Muscle of arm (tissue), 12 donors: ENCODE measurements around the gene LDLRAD3. TPM values are rescaled to one million over a fixed set of nuclear protein-coding genes. Genes with fewer than 3 reads are reported as not detected.

ENCODE experiments used
- DNase-seq: peaks from one replicate; pipeline ENCODE4 v3.0.0-alpha.2; 2013
- polyA plus RNA-seq, 12 donors: library from polyadenylated mRNA; unstranded; fragments of 120-200 nt; gene quantifications; one replicate each; pipeline ENCODE4 v1.2.1, GENCODE V29; 2013; ENCODE audit not compliant: insufficient read length in 12 of 12

Gene LDLRAD3
- polyA plus RNA-seq, 12 donors = 18.9 to 29.9 (median 25.4) TPM; not detected in 1

DNA sequence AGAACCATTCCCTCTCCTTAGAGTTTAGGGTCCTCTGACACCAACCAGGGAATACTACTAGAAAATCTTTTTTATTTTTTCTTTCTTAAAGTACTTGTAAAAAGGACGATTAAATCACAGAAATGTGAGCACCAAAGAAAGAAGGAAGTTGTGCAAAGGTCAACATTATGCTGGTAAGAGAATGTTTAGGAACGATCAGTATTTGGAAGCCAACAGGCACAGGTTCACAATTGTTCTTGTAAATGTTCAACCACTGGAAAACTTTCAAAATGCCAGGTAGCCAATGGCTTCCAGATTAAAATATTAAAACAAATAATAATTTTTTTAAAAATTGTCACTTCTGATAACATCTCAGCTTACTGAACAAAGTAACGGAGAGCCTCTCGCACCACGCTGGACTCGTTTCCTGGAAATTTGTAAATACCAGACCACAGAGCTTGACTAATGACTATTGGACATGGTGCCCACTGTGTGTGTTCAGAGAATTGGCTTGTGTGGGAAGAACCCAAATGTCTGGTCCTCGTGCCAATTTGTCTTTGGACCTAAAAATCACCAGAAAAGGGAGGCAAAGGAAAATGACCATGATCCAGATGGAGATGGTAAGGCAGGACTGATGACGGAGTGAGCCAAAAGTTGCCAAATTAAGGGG lies 324.6 kb downstream of the LDLRAD3 start:
- DNase-seq = no peak

DNA sequence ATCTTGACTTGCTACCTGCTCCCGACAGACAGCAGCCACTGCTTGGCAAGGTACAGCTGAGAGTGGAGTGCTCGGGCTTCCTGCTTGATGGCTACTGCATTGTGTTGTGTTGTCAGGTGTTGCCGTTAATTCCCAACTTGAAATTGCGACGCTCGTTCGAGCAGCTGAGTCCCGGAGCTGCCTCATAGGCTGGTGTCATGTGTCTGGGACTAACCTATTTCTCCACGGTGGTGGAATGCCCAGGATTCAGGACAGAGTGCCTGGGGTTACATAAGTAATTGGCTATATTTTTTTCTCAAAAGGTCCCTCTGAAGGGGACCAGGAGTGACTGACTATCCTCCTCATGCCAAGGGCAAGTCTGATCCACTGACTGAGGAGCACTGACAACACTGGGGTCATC lies 326.8 kb downstream of the LDLRAD3 start:
- no peak for DNase-seq

GRCh38 chr11:36271794-36272407 lies 328.0 kb downstream of the LDLRAD3 start:
- no peak for DNase-seq

DNA sequence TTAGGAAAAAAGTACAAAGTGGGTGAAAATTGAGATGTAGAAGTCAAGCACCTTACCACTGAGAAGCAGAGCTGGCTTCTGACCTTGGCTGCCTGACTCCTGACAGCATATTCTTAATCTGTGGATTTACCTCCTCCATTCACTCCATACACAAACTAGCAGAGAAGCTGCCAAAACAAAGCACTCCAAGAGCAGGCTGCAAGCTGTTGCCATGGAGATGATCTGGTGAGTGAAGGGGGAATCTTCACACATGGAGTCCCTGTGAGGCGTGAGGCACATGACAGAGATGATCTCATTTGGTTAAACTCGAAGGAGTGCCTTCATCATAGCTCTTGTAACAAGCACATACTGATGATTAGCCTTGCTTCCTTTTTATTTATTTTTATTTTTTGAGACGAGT lies 329.2 kb downstream of the LDLRAD3 start:
- no peak for DNase-seq

DNA sequence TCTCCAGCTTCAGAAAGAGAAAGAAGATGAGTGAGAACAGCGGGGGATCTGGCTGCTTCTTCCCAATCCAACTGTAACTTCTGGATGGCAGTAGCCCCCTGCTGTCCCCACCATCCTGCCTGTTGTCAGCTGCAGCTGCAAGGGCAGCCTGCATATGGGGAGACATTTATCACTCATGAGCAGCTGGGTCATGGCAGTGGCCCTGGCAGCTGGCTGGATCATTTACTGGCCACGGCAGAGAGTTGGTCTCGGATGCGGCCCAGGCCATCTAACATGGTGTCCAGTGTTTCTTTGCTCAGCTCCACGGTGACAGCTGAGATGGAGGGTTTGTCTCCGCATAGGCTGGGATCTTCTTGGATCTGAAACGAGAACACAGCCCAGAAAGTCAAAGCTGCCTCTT lies 330.6 kb downstream of the LDLRAD3 start:
- no peak for DNase-seq

GRCh38 chr11:36278531-36279282 lies 334.8 kb downstream of the LDLRAD3 start:
- no peak for DNase-seq

DNA sequence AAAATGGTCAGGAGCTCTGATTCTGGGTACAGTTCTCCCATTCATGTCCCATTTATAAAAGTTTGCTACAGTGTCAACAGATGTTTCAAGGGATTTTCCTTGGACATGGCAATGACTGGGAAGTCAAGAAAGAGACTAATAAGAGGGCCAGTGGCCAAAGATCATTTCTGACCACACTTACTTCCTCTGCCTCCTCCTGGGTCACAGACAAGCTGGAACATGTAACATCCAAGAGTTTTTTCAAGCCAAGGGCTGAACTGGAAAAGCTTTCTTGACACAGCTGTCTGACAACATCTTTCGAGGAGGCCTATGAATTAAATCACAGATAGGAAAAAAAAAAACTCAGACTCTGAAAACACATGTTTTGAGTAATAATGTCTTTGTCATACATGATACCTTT lies 336.7 kb downstream of the LDLRAD3 start:
- no peak for DNase-seq
